ENCODE data around the gene HPCAL1.

HPCAL1 gene

DNA sequence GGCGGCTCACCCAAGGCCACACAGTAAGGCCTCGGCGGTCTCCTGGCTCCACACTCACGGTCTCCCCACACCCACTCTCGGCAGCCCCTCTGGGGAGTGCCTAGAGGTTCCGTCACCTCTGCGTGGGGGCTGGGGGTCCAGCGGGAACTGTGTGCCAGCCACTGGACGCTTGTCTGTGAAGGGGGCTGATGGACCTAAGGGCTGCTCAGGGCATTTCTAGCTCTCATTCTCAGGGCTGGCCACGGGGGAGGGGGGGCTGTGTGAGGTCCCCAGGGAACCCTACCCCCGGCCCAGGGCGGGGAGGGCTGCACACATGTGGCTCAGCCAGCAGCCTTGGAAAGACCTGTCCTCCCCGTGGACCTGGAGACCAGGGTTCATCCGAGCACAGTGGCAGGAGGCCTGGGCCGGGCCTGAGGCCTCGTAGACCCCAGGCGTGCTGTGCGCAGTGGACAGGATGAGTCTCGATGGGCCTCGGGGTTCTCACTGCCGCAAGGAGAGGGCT lies 172.6 kb downstream of the HPCAL1 start:
- Histone ChIP-seq H3K27ac (ENCODE audit: low read depth, low read length) (no peak overlapping the region), H3K9me2 (replicated peaks; ENCODE audit: control insufficient read depth, low read length) (no peaks in the 10 kb centered on the region), H3K36me3 (ENCODE audit: control insufficient read depth, low read length) (no peaks in the 10 kb centered on the region), H3K79me2 (ENCODE audit: control insufficient read depth, low read length) (no peaks in the 10 kb centered on the region), H3F3A (ENCODE audit: control insufficient read depth, insufficient read depth) (no peaks in the 10 kb centered on the region), H3K9me3 (ENCODE audit: control insufficient read depth, insufficient read depth, low read length) (no peaks in the 10 kb centered on the region), H4K20me1 (ENCODE audit: control insufficient read depth, insufficient read depth, low read depth, low read length) (no peaks in the 10 kb centered on the region), H3K27me3 (ENCODE audit: control insufficient read depth, low read length) (peaks cover 6% of the 10 kb centered on the region), H3K4me1 (ENCODE audit: control insufficient read depth, low read length) (peaks cover 11% of the 10 kb centered on the region), H3K4me3 (ENCODE audit: low read length) (no peak overlapping the region), H3K4me2 (ENCODE audit: low read length) (no peak overlapping the region)
- TF ChIP-seq EZH2phosphoT487 (IDR thresholded peaks at IDR 0.05; ENCODE audit: borderline replicate concordance, low read length), result no peak
- TF ChIP-seq, protein P1, sequence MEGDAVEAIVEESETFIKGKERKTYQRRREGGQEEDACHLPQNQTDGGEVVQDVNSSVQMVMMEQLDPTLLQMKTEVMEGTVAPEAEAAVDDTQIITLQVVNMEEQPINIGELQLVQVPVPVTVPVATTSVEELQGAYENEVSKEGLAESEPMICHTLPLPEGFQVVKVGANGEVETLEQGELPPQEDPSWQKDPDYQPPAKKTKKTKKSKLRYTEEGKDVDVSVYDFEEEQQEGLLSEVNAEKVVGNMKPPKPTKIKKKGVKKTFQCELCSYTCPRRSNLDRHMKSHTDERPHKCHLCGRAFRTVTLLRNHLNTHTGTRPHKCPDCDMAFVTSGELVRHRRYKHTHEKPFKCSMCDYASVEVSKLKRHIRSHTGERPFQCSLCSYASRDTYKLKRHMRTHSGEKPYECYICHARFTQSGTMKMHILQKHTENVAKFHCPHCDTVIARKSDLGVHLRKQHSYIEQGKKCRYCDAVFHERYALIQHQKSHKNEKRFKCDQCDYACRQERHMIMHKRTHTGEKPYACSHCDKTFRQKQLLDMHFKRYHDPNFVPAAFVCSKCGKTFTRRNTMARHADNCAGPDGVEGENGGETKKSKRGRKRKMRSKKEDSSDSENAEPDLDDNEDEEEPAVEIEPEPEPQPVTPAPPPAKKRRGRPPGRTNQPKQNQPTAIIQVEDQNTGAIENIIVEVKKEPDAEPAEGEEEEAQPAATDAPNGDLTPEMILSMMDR (IDR thresholded peaks at IDR 0.05; ENCODE audit: low read depth, low read length, poor library complexity, severe bottlenecking), result no peak

DNA sequence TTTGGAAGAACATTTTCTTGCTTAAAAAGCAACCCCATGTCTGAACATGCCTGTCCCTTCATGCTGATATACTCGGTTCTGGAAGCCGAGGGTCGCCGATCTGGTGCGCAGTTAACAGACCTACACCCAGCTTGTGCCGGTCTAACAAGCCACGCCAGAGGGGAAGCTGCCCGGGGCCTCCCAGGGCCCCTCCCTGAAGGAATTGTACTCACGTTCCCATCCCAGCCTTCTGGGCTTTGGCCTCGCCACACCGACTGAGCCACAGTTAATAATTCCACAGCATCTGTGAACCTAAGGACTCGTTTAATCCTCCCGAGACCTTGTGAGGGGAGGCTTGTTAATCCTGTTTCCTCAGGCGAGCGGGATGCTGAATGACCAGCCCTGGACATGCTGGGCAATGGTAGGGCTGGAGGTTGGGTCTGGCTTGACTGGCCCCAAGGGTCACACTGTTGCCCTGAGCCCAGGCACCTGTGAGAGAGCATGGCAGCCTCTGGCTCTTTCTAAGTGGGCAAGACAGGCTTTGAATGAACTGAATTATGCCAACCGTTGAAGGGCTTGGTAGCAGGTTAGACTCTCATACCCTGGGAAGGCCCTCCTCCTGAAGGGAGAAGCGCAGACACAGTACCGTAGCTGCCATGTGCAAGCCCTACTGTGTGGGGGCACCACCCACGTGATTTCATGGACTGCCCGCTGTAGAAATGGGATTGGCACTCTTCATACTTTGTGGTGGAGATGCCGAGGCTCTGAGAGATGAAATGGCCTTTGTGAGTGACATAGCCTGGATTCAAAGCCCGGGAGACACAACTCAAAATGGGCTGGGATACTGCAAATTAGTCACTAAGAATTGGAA lies 173.3 kb downstream of the HPCAL1 start:
- Histone ChIP-seq H3F3A (ENCODE audit: control insufficient read depth, insufficient read depth) (no peaks in the 10 kb centered on the region), H3K79me2 (ENCODE audit: control insufficient read depth, low read length) (no peaks in the 10 kb centered on the region), H3K4me1 (ENCODE audit: control insufficient read depth, low read length) (peaks cover 11% of the 10 kb centered on the region), H3K27me3 (ENCODE audit: control insufficient read depth, low read length) (peaks cover 3% of the 10 kb centered on the region; the same call in 1 of the 2 replicates), H3K4me3 (ENCODE audit: low read length) (no peak overlapping the region), H3K4me2 (ENCODE audit: low read length) (no peak overlapping the region), H3K27ac (ENCODE audit: low read depth, low read length) (no peak overlapping the region), H3K36me3 (ENCODE audit: control insufficient read depth, low read length) (no peaks in the 10 kb centered on the region), H4K20me1 (ENCODE audit: control insufficient read depth, insufficient read depth, low read depth, low read length) (no peaks in the 10 kb centered on the region), H3K9me3 (ENCODE audit: control insufficient read depth, insufficient read depth, low read length) (no peaks in the 10 kb centered on the region), H3K9me2 (replicated peaks; ENCODE audit: control insufficient read depth, low read length) (no peaks in the 10 kb centered on the region)
- TF ChIP-seq EZH2phosphoT487 (IDR thresholded peaks at IDR 0.05; ENCODE audit: borderline replicate concordance, low read length), result no peak
- TF ChIP-seq, protein P1 (IDR thresholded peaks at IDR 0.05; ENCODE audit: low read depth, low read length, poor library complexity, severe bottlenecking), result no peak

DNA sequence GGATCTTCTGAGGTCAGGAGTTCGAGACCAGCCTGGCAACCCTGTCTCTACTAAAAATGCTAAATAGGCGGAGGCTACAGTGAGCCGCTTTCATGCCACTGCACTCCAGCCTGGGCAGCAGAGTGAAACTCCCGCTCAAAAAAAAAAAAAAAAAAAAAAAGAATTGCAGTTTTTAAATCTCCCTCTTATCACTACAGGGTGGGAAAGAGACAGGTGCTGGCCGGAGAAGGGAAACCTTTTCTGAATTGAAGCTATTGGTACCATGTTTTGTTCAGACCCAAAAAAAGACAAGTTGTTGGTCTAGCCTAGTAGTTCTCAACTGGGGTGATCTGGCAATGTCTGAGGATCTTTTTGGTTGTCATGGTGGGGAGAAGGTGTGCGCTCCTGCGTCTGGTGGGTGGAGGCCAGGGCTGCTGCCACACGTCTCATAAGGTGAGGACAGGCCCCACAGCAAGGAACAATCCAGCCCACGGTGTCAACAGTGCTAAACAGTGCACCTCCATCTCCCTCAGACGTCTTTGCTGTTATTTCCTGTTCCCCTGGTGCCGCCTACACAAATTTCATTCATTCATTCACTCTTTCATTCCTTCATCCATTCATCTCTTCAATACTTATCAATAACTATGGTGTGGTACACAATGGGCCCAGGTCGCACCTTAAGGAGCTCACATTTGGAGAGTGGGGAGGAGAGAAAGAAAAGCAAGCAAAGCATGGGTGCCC lies 174.2 kb downstream of the HPCAL1 start:
- H3K9me2 ChIP-seq (replicated peaks; ENCODE audit: control insufficient read depth, low read length), result no peaks in the 10 kb centered on the region
- no peak overlapping the region for H3K4me3 ChIP-seq (ENCODE audit: low read length)
- no peaks in the 10 kb centered on the region for H4K20me1 ChIP-seq (ENCODE audit: control insufficient read depth, insufficient read depth, low read depth, low read length)
- H3K4me1 ChIP-seq (ENCODE audit: control insufficient read depth, low read length), result peaks cover 11% of the 10 kb centered on the region
- no peak overlapping the region for H3K27ac ChIP-seq (ENCODE audit: low read depth, low read length)
- no peaks in the 10 kb centered on the region for H3K9me3 ChIP-seq (ENCODE audit: control insufficient read depth, insufficient read depth, low read length)
- TF ChIP-seq EZH2phosphoT487 (IDR thresholded peaks at IDR 0.05; ENCODE audit: borderline replicate concordance, low read length), result no peak
- TF ChIP-seq, protein P1 (IDR thresholded peaks at IDR 0.05; ENCODE audit: low read depth, low read length, poor library complexity, severe bottlenecking), result no peak
- peak overlapping the region; percentile 24; the same call in 1 of the 2 replicates for H3K4me2 ChIP-seq (ENCODE audit: low read length)
- H3K27me3 ChIP-seq (ENCODE audit: control insufficient read depth, low read length), result peaks cover 2% of the 10 kb centered on the region; the same call in 1 of the 2 replicates
- H3F3A ChIP-seq (ENCODE audit: control insufficient read depth, insufficient read depth), result no peaks in the 10 kb centered on the region
- H3K79me2 ChIP-seq (ENCODE audit: control insufficient read depth, low read length), result no peaks in the 10 kb centered on the region
- no peaks in the 10 kb centered on the region for H3K36me3 ChIP-seq (ENCODE audit: control insufficient read depth, low read length)
